GM12892 (cell line): ENCODE measurements around the gene TPM3. TPM values are rescaled to one million over a fixed set of nuclear protein-coding genes. Genes with fewer than 3 reads are reported as not detected.
"Not testable (repeated sequence)": the region's sequence is repeated elsewhere in the genome, so short reads cannot be mapped to it uniquely, and the experiment has no call there.

Experiments
- DNase-seq: peaks from one replicate; pipeline ENCODE4 v3.0.0; 2011; ENCODE audit not compliant: insufficient read length
- FAIRE-seq: peaks from 2 replicates; lab custom pipeline; 2011; peaks lifted over from hg19 to GRCh38; lab: Jason Lieb, UNC
- POLR2A ChIP-seq: IDR thresholded peaks from 2 replicates; pipeline ENCODE4 v1.6.1; 2011; ENCODE audit warnings: low read depth, low read length, control low read depth
- POLR2AphosphoS5 ChIP-seq: IDR thresholded peaks from 2 replicates; pipeline ENCODE4 v1.6.1; 2011; ENCODE audit warnings: low read depth, low read length, control low read depth
- TAF1 ChIP-seq: IDR thresholded peaks from 2 replicates; pipeline ENCODE4 v1.6.1; 2011; ENCODE audit warnings: low read depth, mild to moderate bottlenecking, control low read depth, low read length, borderline replicate concordance
- polyA plus RNA-seq: library from polyadenylated mRNA; unstranded; fragments of >200 nt; gene quantifications from one replicate; pipeline ENCODE4 v1.2.1, GENCODE V29; 2012; ENCODE audit warnings: missing spikeins, inconsistent platforms; ENCODE audit not compliant: missing spikeins

TPM3 gene
- polyA plus RNA-seq = 390 TPM

- no peak for TF ChIP-seq POLR2AphosphoS5
- no peak for TF ChIP-seq POLR2A
- TF ChIP-seq TAF1 = no peak
- FAIRE-seq (no peak), DNase-seq (no peak)
These were observed at the start of gene TPM3 for GRCh38 chr1:154191990-154192461. TPM3 (minus strand) TSS chr1:154192100; CDS start chr1:154192018, 82 bp downstream.

- no peak for TF ChIP-seq POLR2A
- FAIRE-seq (no peak), DNase-seq (no peak)
These were observed 48.5 kb upstream of the TPM3 start for GRCh38 chr1:154240294-154240833.

GRCh38 chr1:154239491-154239890 lies 47.6 kb upstream of the TPM3 start:
- FAIRE-seq = no peak
- no peak for TF ChIP-seq POLR2A
- no peak for TF ChIP-seq TAF1
- no peak for TF ChIP-seq POLR2AphosphoS5
- DNase-seq = no peak

GRCh38 chr1:154237880-154238506 lies 46.1 kb upstream of the TPM3 start:
- no peak for DNase-seq
- FAIRE-seq = no peak
- TF ChIP-seq POLR2A = no peak
- TF ChIP-seq POLR2AphosphoS5 = no peak
- no peak for TF ChIP-seq TAF1

- DNase-seq (no peak), FAIRE-seq (no peak)
- TF ChIP-seq POLR2A (no peak), TAF1 (no peak), POLR2AphosphoS5 (no peak)
These were observed 45.5 kb upstream of the TPM3 start for GRCh38 chr1:154237435-154237834.

GRCh38 chr1:154236855-154237254 lies 45.0 kb upstream of the TPM3 start:
- TF ChIP-seq POLR2A (no peak), TAF1 (no peak), POLR2AphosphoS5 (no peak)
- no peak for FAIRE-seq
- DNase-seq = no peak

GRCh38 chr1:154233127-154233526 lies 41.2 kb upstream of the TPM3 start:
- not testable (repeated sequence) for DNase-seq, FAIRE-seq

- not testable (repeated sequence) for FAIRE-seq, DNase-seq
These were observed 39.2 kb upstream of the TPM3 start for GRCh38 chr1:154231112-154231511.

GRCh38 chr1:154225370-154225769 lies 33.5 kb upstream of the TPM3 start:
- DNase-seq (no peak), FAIRE-seq (no peak)
- TF ChIP-seq POLR2A (no peak), TAF1 (no peak), POLR2AphosphoS5 (no peak)

- TF ChIP-seq POLR2A = no peak
- TF ChIP-seq POLR2AphosphoS5 = no peak
- TF ChIP-seq TAF1 = no peak
- DNase-seq (no peak), FAIRE-seq (no peak)
These were observed 31.7 kb upstream of the TPM3 start for GRCh38 chr1:154223621-154224020.

GRCh38 chr1:154222918-154223317 lies 31.0 kb upstream of the TPM3 start:
- FAIRE-seq = no peak
- TF ChIP-seq POLR2AphosphoS5 (no peak), POLR2A (no peak), TAF1 (no peak)
- no peak for DNase-seq

- DNase-seq (no peak), FAIRE-seq (no peak)
- TF ChIP-seq POLR2AphosphoS5 = no peak
- TF ChIP-seq POLR2A = no peak
- no peak for TF ChIP-seq TAF1
These were observed 30.6 kb upstream of the TPM3 start for GRCh38 chr1:154222518-154222917.
